ENCODE data around the gene CNDP1.
"Not testable (repeated sequence)": the region's sequence is repeated elsewhere in the genome, so short reads cannot be mapped to it uniquely, and the experiment has no call there.

The CNDP1 gene

DNA sequence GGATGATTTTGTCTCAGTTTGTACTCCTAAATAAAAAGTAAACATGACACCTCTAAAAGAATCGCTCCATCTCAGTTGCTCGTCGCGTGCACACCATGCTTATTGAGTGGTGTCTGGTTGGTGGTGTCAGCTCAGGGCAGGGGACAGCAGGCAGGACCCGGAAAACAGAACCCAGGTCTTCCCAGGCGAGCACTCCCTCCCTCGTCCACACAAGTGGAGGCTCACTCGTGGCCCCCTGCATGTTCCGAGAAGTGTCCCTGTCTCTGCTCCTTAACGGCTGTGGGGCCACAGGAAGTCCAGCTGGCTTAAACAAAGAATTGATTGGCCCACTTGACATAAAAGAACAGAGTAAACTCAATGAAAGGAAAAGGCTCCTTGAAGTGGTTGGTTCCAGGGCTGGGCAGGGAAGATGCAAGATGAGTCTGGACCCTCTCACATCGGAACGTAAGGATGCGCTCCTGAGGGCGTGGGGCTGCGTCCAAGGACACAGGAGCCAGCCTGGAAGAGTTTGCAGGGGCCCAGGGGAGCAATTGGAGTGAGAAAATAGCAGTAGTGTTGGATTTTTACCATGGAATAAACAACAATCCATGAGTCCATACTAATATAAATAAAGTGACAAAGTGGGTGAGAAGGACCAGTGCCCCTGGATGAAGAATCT lies 13.1 kb upstream of the CNDP1 start:
- no peak for DNase-seq (ENCODE audit: low read depth)

DNA sequence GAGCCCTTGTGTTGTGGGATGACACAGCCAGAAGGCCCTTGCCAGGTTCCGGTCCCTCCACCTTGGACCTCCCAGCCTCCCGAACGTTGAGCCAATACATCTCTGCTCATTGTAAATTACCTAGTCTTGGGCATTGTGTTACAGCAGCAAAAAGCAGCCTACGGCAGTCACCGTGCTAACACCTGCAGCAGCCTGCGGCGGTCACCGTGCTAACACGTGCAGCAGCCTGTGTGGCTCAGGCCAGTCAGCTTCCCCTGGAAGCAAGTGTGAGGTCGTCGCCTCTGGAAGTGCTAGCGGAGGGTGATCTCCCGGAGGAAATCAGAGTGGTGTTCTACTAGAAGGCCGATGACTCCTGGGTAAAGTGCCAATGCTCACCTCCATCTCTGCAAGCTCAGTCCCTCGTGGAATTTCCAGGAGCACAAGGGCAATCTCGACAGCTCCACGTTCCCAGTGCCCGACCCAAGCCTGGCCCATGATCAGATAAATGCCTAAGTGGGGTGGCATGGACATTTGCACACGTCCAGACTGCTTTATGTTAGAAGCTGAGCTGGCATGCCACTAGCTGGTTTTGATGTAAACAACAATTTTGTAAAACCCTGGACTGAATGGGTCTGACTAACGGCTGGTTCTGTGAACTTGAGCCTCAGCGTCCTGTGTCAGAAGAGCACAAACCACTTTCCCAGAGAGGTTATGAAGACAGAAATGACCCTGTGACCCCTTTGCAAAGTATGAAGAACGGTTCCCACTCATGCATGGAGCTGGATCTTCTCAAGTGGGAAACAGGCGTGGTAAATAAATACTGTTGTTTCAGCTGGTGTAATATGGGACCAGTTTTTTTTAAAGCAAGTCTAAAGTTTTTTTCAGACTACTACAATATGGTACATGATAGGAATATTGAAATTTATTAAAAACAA lies 11.4 kb upstream of the CNDP1 start:
- no peak for DNase-seq (ENCODE audit: low read depth)

DNA sequence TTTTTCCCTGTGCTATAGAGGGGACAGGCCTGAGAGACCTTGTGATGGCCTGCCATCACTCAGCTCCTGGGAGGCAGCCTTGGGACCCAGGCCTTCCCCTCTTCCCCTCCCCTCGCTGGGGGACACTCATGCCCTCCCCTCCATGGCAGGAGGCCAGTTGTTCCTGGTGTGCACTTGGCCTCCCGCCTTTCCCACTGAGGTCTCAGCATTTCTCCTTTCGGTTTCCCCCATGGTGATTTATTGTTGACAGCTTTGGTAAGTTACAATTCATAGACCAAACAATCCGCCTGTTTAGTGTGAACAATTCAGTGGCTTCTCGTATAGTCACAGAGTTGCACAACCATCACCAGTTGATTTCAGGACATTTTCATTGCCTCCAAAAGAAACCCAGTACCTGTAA lies 10.2 kb upstream of the CNDP1 start:
- DNase-seq (ENCODE audit: low read depth): no peak

DNA sequence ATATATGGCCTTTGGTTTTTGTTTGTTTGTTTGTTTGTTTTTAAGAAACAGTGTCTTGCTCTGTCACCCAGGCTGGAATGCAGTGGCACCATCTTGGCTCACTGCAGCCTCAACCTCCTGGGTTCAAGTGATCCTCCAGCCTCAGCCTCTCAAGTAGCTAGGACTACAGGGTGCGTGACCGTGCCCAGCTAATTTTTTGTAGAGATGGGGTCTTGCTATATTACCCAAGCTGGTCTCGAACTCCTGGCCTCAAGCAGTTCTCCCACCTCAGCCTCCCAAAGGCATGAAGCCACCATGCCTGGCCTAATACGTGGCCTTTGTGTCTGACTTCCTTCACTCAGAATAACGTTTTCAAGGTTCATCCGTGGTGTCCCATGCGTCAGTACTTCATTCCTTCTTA lies 9.4 kb upstream of the CNDP1 start:
- not testable (repeated sequence) for DNase-seq (ENCODE audit: low read depth)

DNA sequence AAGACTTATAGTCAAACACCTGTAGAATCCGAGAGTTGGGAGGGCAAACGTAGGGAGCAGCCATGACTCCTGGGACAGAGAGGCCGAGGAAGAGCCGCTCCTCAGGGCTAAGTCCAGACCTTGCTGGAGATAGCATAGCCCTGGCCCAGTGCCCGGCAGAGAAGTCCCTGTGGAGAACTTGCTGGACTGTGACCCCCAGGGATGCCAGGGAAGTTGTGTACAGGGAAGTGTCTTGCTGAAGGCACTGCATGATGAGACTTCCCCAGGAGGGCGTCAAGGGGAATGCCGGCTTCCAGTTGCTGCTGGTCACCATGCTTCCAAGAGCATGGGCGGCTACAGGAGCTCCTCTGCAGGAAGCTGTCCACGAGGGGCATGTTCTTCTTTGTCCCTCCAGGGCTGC lies 8.6 kb upstream of the CNDP1 start:
- no peak for DNase-seq (ENCODE audit: low read depth)

DNA sequence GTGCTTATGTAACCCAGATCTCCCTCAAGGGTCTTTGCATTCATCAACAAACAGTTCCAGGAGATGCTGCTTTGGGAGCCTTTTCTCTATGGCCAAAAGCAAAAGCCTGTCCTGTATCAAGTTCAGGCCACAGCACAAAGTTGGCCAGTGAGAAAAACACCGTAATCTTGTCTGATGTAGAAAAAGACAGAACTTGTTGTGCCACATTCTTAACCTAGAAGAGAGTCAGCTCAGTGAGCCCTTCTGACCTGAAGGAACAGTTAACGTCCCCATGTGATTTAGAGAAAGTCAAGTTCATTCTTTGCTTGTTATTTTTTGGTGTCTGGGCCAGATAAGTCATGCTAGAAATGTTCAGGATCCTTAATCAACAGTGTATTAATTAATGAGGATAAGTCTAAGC lies 7.8 kb upstream of the CNDP1 start:
- no peak for DNase-seq (ENCODE audit: low read depth)

DNA sequence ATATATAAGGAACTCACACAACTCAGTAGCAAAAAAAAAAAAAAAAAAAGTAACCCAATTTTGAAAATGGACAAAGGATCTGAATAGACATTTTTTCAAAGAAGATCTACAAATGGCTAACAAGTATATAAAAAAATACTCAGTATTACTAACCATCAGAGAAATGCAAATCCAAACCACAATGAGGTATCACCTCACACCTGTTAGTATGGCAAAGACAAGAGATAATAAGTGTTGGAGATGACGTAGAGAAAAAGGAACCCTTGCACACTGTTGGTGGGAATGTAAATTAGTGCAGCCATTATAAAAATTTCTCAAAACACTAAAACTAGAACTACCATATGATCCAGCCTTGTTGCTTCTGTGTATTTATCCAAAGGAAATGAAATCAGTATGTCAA lies 5.8 kb upstream of the CNDP1 start:
- DNase-seq (ENCODE audit: low read depth): no peak

DNA sequence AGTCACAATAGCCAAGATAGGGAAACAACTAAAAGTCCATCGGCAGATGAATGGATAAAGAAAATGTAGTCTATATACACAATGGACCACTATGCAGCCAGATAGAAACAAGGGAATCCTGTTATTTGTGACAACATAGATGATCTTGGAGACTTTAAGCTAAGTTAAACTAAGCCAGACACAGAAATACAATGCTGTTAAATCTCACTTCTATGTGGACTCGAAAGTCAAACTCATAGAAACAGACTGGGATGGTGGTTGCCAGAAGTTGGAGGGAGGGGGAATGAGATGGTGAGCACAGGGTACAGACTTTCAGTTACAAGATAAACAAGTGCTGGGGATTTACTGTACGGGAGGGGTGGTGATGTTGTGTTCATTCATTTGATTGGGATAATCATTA lies 5.4 kb upstream of the CNDP1 start:
- DNase-seq (ENCODE audit: low read depth): no peak

DNA sequence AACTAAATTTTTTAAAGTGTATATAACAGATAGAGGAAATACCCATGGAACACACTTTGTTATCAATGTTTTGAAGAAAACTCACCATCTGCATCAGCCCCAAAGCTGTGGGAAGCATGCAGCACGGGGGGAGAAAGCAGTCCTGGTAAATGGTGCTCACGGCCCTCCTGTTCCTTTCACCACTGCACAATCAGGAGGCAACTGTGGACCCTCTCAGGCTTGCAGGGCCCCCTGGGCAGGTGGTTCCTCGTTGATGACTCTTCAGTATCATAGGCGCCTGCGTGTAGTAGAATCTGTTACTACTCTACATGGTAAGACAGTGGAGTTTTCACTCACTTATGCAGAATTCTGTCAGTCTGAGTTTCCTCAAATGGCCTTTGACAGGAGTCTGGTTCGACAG lies 4.9 kb upstream of the CNDP1 start:
- no peak for DNase-seq (ENCODE audit: low read depth)

DNA sequence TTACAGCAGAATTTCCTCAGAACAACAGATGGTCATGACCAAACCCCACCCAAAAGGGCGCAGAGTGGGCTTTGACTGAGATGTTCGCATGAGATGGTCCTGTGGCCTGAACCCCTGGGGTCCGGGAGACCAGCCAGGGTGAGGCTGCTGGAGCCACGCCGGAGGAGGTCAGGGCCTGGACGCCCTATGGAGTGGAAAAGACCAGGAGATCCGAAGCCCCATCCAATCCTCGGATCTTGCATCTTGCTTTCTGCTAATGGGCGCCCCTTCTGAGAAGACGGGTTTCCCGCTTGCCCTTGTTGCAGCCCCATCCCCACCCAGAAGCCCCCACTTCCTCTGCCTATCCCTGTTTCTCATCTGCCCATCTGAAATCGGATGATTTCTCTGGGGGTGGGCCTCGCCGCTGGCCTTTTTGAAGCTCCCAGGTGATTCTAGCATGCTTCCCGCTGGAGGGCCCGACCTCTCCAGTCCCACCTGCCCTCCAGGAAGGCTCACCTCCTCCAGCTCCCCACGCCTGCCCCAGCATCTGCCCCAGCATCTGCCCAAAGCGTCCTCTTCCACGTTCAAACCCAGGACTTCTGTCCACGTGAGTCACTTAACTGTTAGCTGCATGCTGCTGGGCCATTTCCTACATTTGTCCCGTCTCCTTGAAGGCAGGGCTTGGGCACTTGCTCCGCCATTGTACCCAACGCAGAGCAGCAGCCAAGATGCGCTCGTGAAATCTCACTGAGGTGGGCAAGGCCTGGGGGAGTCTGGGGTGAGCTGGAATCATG lies 4.3 kb upstream of the CNDP1 start:
- no peak for DNase-seq (ENCODE audit: low read depth)

DNA sequence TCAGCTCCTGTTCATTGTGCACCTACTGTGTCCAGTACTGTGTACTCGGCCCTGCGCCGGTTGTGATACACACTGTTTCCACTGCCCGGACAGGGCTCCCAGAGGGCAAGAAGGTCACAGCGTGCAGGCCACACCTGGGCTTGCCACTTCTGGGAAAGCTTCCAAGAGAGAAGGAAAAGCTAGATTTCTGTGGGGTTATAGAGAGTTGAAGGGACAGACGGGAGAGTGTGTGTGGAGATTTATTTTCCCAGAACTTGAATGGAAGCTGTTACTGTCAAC lies 3.8 kb upstream of the CNDP1 start:
- no peak for DNase-seq (ENCODE audit: low read depth)

DNA sequence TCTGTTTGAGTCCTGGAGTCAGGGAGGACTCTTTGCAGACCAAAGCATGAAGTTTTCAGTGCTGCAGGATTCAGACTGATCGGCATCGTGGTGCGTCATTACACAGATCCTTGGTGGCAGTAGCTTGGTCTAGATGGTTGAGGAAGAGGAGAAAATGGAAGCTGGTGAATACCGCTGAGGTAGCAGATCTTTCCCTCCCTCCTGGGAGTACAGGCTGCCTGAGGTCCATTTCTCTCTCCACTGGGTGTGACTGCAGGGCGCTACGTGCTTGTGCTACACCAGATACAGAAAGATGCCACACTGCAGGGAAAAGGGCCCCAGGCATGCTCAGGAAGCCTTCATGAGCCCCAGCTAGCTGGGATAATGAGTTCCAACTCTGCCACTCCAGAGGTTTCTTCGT lies 3.3 kb upstream of the CNDP1 start:
- DNase-seq (ENCODE audit: low read depth): no peak

DNA sequence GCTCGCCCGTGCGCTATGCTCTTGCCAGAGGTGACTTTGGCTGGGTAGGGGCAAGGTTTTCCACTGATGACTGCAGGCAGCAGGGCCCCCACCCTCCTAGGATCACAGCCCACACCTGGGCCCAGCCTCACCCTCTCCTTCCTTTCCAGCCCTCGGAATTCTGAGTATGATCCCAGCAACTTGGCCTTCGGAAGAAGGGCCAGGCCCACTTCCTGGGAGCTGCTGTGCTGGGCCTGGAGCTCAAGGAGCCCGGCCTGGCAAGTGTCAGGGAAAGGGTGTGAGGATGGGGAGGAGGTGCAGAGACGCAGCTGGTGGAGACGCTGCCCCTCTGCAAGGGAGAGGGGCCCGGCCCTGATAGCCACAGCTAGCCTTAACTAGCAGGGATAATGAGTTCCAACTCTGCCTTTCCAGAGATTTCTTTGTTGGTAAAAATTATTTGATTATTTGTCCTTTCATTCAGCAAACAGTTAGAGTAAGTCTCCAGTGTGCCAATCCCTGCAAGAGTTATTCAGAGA lies 1.7 kb upstream of the CNDP1 start:
- no peak for DNase-seq (ENCODE audit: low read depth)

DNA sequence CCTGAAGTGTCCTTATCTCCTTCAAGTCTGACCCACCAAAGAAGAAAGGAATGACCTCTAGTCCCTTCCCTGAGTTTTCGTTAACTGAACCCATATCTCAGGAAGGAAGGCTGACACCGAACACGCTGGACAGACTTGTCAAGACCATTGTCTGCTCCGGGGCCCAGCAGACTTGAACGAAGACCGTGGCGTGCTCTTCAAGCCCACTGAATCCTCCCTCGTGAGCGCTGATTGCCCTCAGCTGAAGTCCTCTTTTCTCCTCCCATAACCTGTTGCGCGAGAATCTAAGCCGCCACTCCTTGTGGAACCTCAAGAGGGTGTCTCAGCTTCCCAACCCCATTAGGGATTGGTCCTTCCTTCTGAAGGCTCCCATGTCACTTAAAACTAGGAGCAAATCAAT lies 634 bp upstream of the CNDP1 start:
- no peak for DNase-seq (ENCODE audit: low read depth)

DNA sequence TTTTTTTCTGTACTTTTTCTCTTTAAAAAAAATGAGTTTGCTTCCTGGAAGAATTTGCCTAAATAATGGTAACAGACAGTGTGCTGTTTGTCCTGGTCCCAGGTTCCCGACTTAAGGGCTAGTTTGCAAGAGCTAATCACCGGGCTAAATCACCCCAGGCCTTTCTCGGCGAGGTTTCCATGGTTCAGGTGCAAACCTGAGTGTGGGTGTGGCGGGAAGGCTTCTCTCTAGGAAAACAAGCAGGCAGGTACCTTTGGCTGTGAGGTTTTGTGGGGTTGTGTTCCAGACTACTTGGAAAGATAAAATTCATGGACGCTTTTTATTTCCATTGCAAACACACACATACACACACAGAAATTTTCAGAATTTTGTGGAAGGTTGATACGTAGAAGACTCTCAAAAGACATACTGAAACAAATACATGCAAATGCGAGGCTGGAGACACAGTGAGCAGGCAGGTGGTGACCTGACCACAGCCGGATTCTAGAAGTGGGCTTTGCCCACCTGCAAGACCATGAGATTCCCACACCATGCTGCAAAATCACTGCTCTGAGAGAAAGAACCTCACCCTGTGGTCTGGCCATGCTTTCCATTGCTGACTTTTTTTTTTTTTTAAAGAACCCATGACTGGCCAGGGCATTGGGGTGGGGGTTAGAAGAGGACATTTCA lies 815 bp downstream of the CNDP1 start:
- no peak for DNase-seq (ENCODE audit: low read depth)

DNA sequence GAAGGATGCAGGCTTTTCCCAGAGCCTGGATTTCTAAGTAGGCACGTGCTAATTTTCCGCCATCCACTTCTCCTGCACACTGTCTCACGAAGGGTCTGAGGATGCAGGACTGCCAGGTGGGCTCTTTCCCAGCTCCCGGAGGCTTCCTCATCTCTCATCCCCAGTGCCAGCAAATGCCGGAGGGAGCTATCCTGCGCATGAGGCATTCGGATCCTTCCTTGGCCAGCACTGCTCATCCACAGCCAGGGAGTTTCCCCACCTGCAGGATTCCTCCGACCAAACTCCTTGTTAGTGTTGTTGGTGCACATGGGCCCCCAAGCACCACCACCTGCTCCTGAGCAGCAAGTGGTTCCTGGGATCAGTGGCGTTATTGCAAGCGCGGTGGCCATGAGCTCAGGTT lies 5.0 kb downstream of the CNDP1 start:
- no peak for DNase-seq (ENCODE audit: low read depth)

DNA sequence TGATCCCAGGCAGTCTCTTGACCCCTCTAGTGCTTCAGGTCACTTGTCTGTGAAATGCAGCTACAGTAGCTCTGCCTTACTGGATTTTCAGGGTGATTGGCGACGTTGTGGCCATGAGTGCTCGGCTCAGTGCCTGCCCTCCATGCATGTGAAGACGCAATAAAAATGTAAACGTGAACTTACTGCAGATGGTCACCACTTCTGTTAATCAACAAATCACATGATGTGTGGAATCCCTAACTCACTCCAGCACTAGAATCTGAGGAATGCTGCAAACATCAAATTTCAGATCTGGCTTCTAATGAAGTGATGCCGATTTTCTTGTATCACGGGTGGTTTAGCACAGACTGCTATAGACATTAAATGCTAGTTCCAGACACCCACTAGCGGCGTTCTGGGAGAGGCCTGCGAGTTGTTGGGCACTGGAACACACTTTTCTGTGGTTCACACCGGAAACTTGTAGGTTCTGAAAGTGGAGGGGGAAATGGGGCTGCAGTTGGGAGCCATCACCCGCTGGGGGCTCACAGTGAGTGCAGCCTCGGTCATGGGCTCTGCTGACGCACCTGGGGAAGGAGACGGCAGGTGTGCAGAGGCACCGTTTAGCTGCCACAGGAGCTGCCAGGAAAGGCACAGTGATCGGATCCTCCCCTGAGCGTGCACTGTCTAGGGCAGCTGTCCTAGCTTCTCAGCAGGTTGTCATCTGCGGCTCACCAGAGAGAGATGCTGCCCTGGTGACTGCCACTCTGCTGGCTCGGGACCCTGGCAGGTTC lies 6.5 kb downstream of the CNDP1 start:
- DNase-seq (ENCODE audit: low read depth): no peak

DNA sequence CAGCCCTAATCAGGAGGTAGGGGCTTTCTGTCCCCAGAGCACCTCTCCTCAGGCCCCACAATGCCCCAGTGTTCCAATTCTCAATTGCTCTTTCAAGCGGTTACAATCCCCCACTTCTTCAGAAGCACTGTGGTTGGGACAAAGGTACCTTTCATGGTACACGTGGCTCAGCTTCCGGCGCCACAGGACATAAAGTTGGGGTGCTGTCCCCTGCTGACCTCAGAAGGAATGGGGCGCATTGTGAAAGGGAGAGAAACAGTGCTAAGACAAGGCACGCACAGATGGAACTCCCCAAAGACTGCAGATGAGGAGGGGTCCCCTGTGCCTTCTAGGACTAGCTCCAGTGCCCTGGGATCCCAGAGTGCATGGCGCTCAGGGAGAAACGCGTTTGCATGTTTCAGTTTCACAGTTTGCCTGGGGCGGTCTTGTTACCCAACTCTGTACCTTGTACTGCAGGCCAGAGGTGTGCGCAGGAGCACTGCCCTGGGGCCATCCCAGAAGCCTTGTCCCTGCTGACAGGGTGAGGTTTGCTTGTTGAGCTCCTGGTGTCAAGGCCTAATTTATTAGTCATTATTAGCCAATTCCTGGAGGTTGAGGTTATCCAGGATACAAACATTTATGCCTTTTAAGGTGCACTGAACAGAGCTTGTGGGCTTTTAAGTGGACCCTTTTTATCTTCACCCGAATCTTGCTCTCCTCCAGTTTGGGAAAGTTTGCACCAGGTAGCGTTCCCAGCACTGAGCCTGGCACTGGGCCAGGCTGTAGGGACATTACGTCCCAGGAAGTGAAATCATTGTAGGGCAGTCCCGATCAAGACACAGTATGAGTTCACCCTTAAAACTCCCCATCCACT lies 7.6 kb downstream of the CNDP1 start:
- no peak for DNase-seq (ENCODE audit: low read depth)

DNA sequence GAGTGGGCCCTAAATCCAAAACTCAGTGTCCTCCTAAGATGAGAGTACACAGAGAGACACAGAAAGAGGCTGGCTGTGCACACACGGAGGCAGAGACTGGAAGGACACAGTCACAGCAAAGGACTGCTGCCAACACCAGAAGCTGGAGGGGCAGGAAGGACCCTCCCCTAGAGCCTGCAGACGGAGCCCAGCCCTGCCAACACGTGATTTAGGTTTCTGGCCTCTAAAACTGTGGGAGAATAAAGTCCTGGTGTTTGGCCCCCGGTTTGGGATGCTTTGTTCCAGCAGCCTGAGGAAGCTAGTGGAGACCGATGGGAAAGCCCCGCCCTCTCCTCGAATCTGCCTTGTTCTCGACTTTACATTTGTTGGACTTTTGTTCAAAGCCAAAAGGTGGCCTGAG lies 10.6 kb downstream of the CNDP1 start:
- DNase-seq (ENCODE audit: low read depth): no peak

DNA sequence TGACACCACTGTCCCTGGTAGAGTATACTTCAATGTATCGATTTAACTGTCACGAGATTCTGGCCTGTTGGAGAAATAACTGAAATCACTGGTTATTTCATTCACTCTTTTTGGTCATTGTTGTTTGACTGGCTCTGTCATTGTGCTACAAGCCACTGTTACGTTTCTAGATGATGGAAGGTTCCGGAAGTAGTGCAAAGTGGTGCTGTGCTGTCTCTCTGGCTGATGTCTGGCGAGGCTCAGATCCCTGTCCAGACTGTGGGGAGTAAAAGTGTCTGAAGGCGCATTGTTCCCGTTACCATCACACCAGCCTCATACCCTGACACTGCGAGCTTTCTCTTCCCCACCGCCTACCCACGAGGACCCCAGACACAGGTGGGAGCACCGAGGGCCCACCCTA lies 11.7 kb downstream of the CNDP1 start:
- DNase-seq (ENCODE audit: low read depth): no peak

All from GM04504 (cell line).